ENCODE data around the gene ADAM30.

ADAM30 gene

GRCh38 chr1:119898530-119898929, 2.2 kb upstream of the ADAM30 start:
- DNase-seq (ENCODE audit: low read depth), result no peak
- no peak overlapping the region for H3K4me3 ChIP-seq (ENCODE audit: low read depth, low read length)
- TF ChIP-seq, protein P1, sequence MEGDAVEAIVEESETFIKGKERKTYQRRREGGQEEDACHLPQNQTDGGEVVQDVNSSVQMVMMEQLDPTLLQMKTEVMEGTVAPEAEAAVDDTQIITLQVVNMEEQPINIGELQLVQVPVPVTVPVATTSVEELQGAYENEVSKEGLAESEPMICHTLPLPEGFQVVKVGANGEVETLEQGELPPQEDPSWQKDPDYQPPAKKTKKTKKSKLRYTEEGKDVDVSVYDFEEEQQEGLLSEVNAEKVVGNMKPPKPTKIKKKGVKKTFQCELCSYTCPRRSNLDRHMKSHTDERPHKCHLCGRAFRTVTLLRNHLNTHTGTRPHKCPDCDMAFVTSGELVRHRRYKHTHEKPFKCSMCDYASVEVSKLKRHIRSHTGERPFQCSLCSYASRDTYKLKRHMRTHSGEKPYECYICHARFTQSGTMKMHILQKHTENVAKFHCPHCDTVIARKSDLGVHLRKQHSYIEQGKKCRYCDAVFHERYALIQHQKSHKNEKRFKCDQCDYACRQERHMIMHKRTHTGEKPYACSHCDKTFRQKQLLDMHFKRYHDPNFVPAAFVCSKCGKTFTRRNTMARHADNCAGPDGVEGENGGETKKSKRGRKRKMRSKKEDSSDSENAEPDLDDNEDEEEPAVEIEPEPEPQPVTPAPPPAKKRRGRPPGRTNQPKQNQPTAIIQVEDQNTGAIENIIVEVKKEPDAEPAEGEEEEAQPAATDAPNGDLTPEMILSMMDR (conservative IDR thresholded peaks at IDR 0.05; ENCODE audit: low read depth, low read length), result no peak

DNA sequence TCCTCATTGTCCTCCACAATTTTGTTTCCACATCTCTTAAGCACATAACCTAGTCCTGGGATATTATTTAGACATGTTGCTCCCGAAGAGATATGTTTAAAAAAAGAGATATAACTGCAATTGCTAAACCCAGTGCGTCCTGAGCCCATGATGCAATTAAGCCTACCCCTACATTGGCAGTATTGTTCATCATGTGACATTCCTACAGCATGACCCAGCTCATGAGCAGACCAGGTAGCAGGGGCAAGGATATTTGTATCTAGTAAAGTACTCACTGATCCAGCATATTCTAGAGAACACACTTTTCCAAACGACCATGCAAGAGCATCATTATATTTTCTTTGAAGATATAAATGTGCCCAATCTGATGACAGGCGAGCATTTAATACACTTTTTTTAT, 1.2 kb downstream of the ADAM30 start:
- no peak overlapping the region for H3K4me3 ChIP-seq (ENCODE audit: low read depth, low read length)
- TF ChIP-seq, protein P1 (conservative IDR thresholded peaks at IDR 0.05; ENCODE audit: low read depth, low read length), result no peak
- DNase-seq (ENCODE audit: low read depth), result no peak

DNA sequence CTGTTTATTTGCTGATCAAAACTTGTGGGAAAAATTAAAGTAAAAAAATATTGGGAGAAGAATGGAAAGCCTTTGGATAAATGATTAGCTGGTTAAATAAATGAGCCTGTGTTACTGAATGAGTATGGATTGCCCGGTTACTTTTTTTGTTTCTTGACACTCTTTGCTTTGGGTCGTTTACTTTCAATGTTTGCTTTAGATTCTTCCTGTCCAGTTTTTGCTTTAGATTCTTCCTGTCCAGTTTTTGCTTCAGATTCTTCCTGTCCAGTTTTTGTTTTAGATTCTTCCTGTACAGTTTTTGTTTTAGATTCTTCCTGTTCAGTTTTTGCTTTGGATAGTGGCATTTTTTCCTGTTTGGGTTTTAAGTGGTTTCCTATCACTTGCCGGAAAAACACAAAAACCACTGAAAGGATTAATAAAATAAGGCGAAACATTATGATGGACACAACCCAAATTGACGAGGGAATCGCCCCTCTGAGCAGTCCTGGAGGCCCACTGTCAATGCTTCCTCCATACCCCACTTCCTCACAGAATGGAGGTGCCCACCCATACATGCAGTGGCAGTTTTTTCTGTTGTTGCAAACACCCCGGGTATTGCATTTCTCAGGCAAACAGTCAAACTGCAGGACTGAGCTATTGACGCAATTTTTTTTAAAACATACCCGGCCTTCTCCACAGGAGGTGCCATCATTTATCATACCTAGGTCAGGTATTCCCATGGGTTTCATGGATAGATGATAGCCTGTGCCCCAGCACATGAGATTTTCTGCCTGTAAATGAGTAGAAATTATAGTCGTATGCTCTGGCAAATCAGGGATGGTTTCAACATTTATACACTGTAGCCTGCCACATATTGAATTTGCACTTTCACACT, 2.3 kb downstream of the ADAM30 start:
- TF ChIP-seq, protein P1 (conservative IDR thresholded peaks at IDR 0.05; ENCODE audit: low read depth, low read length), result no peak
- no peak overlapping the region for H3K4me3 ChIP-seq (ENCODE audit: low read depth, low read length)
- no peak for DNase-seq (ENCODE audit: low read depth)

GRCh38 chr1:119893238-119893791, 3.0 kb downstream of the ADAM30 start:
- no peak overlapping the region for H3K4me3 ChIP-seq (ENCODE audit: low read depth, low read length)
- no peak for DNase-seq (ENCODE audit: low read depth)
- TF ChIP-seq, protein P1 (conservative IDR thresholded peaks at IDR 0.05; ENCODE audit: low read depth, low read length), result no peak

DNA sequence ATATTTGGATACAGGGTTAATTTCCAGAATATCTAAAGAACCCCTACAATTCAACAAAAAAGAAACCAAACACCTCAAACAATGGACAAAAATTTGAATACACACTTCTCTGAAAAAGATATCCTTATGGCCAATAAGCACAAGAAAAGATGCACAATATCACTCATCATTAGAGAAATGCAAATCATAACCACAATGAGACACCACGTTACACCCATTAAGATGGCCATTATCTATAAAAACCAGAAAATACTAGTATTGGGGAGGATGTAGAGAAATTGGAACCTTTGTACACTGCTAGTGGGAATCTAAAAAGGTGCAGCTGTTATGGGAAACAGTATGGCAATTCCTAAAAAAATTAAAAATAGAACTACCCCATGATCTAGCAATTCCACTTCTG, 4.9 kb downstream of the ADAM30 start:
- H3K4me3 ChIP-seq (ENCODE audit: low read depth, low read length), result no peak overlapping the region
- no peak for DNase-seq (ENCODE audit: low read depth)
- TF ChIP-seq, protein P1 (conservative IDR thresholded peaks at IDR 0.05; ENCODE audit: low read depth, low read length), result no peak

GRCh38 chr1:119888476-119888875, 7.8 kb downstream of the ADAM30 start:
- TF ChIP-seq, protein P1 (conservative IDR thresholded peaks at IDR 0.05; ENCODE audit: low read depth, low read length), result no peak
- DNase-seq (ENCODE audit: low read depth), result no peak
- no peak overlapping the region for H3K4me3 ChIP-seq (ENCODE audit: low read depth, low read length)

Measured in choroid plexus epithelial cell (primary cell).